Measurements from ENCODE around the gene MAZ. TPM values are rescaled to one million over a fixed set of nuclear protein-coding genes. Genes with fewer than 3 reads are reported as not detected.
"Not testable (repeated sequence)": the region's sequence is repeated elsewhere in the genome, so short reads cannot be mapped to it uniquely, and the experiment has no call there.

The MAZ gene
- total and polyA plus RNA-seq, 2 donors (not counting 3 experiments of a cell fraction or from before 2014, with no cell fraction given): 165 to 311 TPM

DNA sequence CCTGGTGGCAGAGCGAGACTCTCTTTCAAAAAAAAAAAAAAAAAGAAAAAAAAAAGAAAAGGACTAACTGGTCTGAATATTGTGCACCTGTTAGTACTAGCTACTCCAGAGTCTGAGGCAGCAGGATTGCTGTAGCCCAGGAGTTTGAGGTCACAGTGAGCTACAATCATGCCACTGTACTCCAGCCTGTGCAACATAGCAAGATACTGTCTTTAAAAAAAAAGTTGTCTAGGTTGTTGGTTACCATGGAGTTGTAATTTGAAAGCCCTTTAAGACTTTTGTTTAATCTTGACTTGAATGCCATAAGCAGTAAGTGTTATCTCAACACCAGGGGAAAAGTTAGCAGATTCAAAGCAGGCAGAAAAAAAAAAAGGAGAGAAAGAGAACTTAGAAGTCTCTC, 49.7 kb upstream of the MAZ start:
- H3K4me2 ChIP-seq (ENCODE audit: insufficient read depth, low read length): no peak overlapping the region
- dilution Hi-C loops (cut with MboI; ENCODE audit: extremely low pct_ligation_motif_present, low sequenced_read_pairs): no loop called here
- no peaks in the 10 kb centered on the region for H3K27me3 ChIP-seq (ENCODE audit: control insufficient read depth in 2 of 2, insufficient read depth in 2 of 2, low read length in 2 of 2)
- no peak for FAIRE-seq
- H3K9me3 ChIP-seq (replicated peaks; ENCODE audit: control insufficient read depth, insufficient read depth, low read length): no peaks in the 10 kb centered on the region
- CTCF ChIA-PET: interaction anchor here (0.9 to 1.0 kb wide), 2 partner anchors 28 to 29 kb away, joined by 4 read pairs; no protein-coding TSS in a partner anchor
- TF ChIP-seq POLR2A (IDR thresholded peaks at IDR 0.05; ENCODE audit: low read depth, low read length): no peak
- TF ChIP-seq EZH2 (IDR thresholded peaks at IDR 0.05; ENCODE audit: borderline replicate concordance, low read depth, low read length, severe bottlenecking): no peak
- TF ChIP-seq, protein P1, sequence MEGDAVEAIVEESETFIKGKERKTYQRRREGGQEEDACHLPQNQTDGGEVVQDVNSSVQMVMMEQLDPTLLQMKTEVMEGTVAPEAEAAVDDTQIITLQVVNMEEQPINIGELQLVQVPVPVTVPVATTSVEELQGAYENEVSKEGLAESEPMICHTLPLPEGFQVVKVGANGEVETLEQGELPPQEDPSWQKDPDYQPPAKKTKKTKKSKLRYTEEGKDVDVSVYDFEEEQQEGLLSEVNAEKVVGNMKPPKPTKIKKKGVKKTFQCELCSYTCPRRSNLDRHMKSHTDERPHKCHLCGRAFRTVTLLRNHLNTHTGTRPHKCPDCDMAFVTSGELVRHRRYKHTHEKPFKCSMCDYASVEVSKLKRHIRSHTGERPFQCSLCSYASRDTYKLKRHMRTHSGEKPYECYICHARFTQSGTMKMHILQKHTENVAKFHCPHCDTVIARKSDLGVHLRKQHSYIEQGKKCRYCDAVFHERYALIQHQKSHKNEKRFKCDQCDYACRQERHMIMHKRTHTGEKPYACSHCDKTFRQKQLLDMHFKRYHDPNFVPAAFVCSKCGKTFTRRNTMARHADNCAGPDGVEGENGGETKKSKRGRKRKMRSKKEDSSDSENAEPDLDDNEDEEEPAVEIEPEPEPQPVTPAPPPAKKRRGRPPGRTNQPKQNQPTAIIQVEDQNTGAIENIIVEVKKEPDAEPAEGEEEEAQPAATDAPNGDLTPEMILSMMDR (IDR thresholded peaks at IDR 0.05; ENCODE audit: extremely low read depth in 1 of 2, insufficient read depth in 1 of 2, low read depth in 1 of 2, low read length in 2 of 2): no peak
- TF ChIP-seq POLR2AphosphoS5 (IDR thresholded peaks at IDR 0.05; ENCODE audit: insufficient read depth, low read depth, low read length): no peak
- TF ChIP-seq MYC (IDR thresholded peaks at IDR 0.05; ENCODE audit: low read depth, low read length): no peak
- TF ChIP-seq, protein P2, sequence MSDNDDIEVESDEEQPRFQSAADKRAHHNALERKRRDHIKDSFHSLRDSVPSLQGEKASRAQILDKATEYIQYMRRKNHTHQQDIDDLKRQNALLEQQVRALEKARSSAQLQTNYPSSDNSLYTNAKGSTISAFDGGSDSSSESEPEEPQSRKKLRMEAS (IDR thresholded peaks at IDR 0.05; ENCODE audit: insufficient read depth, insufficient read length): no peak
- no peak for TF ChIP-seq GATA2 (IDR thresholded peaks at IDR 0.05; ENCODE audit: insufficient read depth, insufficient read length, low read depth, low read length)
- TF ChIP-seq JUN (IDR thresholded peaks at IDR 0.05; ENCODE audit: borderline replicate concordance, insufficient read depth, insufficient read length, low read depth): no peak
- no peak for TF ChIP-seq FOS (IDR thresholded peaks at IDR 0.05; ENCODE audit: borderline replicate concordance, insufficient read depth, low read length)
- DNase-seq (ENCODE audit: low read depth, low spot score): no peak
- H2AFZ ChIP-seq (ENCODE audit: low read depth, low read length): no peak overlapping the region
- intact Hi-C loops (cut with micrococcal nuclease): no loop called here
- H3K4me1 ChIP-seq (ENCODE audit: control insufficient read depth, extremely low read depth, insufficient read depth, low read length): no peaks in the 10 kb centered on the region
- POLR2A ChIA-PET: no interaction called here
- H3K27ac ChIP-seq (ENCODE audit: insufficient read depth, low read depth, low read length): no peak overlapping the region
- H3K4me3 ChIP-seq (replicated peaks in 1 of 3; ENCODE audit: insufficient read depth in 1 of 3, low read depth in 1 of 3, low read length in 3 of 3): no peak overlapping the region
- H3K36me3 ChIP-seq (ENCODE audit: control insufficient read depth in 2 of 2, extremely low read depth in 1 of 2, insufficient read depth in 2 of 2, low read length in 2 of 2): no peaks in the 10 kb centered on the region
- BruUV-seq (replicated peaks): no TSS peak
- no peak overlapping the region for H3K9ac ChIP-seq (replicated peaks; ENCODE audit: extremely low read depth, insufficient read depth, low read length)
- H4K20me1 ChIP-seq (replicated peaks; ENCODE audit: control insufficient read depth, extremely low read depth, insufficient read depth, low read length): no peaks in the 10 kb centered on the region
- H3K79me2 ChIP-seq (ENCODE audit: control insufficient read depth, insufficient read depth, low read length): no peaks in the 10 kb centered on the region
- no peaks in the 10 kb centered on the region for H3K9me1 ChIP-seq (replicated peaks; ENCODE audit: control insufficient read depth, extremely low read depth, insufficient read depth, low read length)

DNA sequence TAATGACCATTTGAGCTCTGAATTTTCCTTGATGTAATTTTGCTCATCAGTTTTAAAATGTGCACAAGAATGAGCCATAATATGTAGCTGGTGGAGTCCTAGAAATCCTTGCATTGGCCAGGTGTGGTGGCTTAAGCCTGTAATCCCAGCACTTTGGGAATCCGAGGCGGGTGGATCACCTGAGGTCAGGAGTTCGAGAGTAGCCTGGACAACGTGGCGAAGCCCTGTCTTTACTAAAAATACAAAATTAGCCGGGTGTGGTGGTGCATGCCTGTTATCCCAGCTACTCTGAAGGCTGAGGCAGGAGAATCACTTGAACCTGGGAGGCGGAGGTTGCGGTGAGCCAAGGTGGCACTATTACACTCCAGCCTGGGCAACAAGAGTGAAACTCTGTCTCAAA, 49.2 kb upstream of the MAZ start:
- H3K27ac ChIP-seq (ENCODE audit: insufficient read depth, low read depth, low read length); H3K4me1 ChIP-seq (ENCODE audit: control insufficient read depth, extremely low read depth, insufficient read depth, low read length); H2AFZ ChIP-seq (ENCODE audit: low read depth, low read length); H4K20me1 ChIP-seq (replicated peaks; ENCODE audit: control insufficient read depth, extremely low read depth, insufficient read depth, low read length); intact Hi-C loops (cut with micrococcal nuclease); dilution Hi-C loops (cut with MboI; ENCODE audit: extremely low pct_ligation_motif_present, low sequenced_read_pairs); H3K4me2 ChIP-seq (ENCODE audit: insufficient read depth, low read length); H3K9me3 ChIP-seq (replicated peaks; ENCODE audit: control insufficient read depth, insufficient read depth, low read length); DNase-seq (ENCODE audit: low read depth, low spot score); H3K9me1 ChIP-seq (replicated peaks; ENCODE audit: control insufficient read depth, extremely low read depth, insufficient read depth, low read length); H3K9ac ChIP-seq (replicated peaks; ENCODE audit: extremely low read depth, insufficient read depth, low read length); H3K79me2 ChIP-seq (ENCODE audit: control insufficient read depth, insufficient read depth, low read length); POLR2A ChIA-PET; BruUV-seq (replicated peaks); H3K36me3 ChIP-seq (ENCODE audit: control insufficient read depth in 2 of 2, extremely low read depth in 1 of 2, insufficient read depth in 2 of 2, low read length in 2 of 2); H3K27me3 ChIP-seq (ENCODE audit: control insufficient read depth in 2 of 2, insufficient read depth in 2 of 2, low read length in 2 of 2); FAIRE-seq; H3K4me3 ChIP-seq (replicated peaks in 1 of 3; ENCODE audit: insufficient read depth in 1 of 3, low read depth in 1 of 3, low read length in 3 of 3): not testable (repeated sequence)
- CTCF ChIA-PET: interaction anchor here (0.9 to 1.0 kb wide), 2 partner anchors 28 kb away, joined by 4 read pairs; no protein-coding TSS in a partner anchor

All from endothelial cell of umbilical vein (primary cell).